GM19240 (cell line): ENCODE measurements around the gene CHRNG.

Experiments
- DNase-seq: peaks from one replicate; pipeline ENCODE4 v3.0.0; 2011; ENCODE audit warnings: low spot score; ENCODE audit not compliant: insufficient read length

CHRNG gene

DNA sequence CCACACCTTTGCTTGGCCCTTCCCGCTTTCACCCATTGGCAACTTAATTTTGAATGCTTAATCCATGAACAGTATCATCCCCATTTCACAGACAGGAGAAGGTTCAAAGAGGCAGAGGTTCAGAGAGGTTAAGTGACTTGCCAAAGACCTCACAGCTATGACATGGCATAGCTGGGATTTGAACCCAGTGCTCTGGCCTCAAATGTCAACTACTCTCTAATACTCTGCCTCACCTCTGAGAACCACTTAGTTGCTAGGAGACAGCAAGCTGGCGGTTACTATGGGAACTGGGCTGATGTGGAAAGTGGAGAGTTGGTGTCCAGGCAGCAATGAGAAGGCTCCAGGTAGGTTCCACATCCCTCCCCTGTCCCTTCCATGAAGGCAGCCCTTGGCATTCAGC lies 35.1 kb upstream of the CHRNG start:
- no peak for DNase-seq

DNA sequence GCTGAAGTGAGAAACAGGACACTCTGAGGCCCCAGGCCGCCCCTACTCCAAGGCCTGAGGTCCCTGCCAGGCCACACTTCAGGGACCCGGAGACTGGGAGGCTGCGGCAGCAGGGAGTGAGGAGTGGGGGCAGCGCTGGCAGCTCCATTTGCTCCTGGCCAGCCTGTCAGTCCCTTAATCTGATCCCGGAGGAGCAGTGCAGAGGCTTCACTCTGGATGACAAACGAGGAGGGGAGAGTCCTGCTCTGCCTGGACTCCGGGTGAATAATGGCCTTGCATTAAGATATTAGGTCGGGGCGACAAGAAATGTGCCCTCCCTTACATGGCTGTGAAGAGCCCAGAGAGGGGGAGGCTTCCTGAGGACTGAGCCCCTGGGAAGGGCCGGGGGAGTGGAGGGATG lies 33.6 kb upstream of the CHRNG start:
- DNase-seq, result no peak

DNA sequence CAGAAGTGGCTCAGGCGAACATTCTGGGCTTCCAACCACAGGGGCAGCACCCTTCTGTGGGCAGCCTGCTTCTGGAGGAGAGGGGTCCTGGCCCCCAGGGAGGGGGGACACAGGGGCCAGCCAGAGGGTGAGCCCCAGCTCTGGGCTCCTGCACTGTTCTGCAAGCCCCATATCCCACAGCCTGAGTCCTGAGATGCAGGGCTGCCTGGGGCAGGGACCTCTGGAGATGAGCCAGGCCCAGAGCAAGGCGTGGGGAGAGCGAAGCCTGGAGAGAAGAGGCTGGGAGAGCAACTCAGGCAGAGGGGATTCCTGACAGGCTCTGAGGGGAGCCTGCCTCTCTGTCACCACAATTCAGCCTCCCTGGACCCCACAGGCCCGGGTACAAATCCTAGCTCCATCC lies 32.8 kb upstream of the CHRNG start:
- no peak for DNase-seq

DNA sequence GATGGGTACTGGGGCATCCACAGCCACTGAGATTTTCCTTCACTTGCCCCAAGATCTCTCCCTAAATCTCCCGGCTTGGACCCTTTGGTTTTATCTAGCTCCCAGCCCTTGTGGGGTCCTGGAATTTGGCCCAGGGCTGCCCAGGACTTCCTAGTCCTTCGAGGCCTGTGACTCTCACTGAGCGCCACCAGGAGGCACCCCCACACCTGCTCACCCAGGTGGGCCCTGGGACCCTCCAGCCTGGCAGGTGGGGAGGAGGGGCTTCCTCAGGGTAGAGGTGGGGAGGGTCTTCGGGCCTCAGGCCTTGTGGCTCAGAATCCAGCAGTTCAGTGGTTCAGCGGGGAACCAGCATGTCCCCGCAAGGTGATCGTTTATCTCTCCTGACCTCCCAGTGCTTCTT lies 31.2 kb upstream of the CHRNG start:
- no peak for DNase-seq

DNA sequence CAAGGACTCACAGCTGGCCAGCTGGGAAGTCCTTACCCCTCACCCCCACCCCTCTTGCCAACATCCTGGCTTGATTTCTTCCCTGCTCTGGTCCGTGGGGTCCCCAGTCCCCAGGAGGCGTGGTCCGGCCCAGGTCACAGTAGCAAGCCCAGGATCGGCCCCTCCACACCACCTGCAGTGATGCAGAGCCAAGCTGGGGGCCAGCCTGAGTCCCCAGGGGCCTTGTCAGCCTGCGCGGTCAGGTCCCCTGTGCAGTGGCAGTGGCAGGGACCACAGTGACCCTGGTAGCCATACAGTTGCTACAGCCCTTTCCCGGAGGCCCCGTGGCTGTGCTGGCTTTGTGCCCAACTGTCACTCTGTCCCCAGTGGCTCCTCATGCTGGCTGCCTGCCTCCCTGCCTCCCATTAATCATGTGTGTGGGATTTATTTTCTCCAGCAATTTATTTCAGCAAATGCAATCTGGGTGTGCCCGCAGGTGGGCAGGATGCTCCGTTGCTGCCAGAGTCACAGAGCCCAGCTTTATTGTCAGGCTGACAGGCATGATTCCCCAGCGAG lies 28.1 kb upstream of the CHRNG start:
- DNase-seq, result no peak

DNA sequence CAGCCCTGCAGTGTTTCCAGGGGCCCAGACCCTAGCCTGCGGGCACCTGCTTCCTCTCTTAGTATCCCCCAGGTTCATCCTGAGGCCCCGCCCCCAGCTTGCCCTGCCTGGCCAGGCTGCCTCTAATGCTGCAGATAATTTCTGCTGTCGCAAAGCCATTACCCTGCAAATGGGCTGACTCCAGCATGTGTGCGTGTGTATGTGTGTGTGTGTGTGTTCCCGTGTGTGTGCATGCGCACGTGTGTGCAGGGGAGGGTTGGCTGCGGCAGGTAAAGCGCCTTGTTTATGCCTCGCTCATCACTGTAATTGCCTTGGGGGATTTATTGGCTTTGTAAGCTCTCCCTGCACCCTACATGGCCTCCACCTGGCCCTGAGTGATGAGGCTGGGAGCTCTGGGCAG lies 26.9 kb upstream of the CHRNG start:
- DNase-seq, result no peak

DNA sequence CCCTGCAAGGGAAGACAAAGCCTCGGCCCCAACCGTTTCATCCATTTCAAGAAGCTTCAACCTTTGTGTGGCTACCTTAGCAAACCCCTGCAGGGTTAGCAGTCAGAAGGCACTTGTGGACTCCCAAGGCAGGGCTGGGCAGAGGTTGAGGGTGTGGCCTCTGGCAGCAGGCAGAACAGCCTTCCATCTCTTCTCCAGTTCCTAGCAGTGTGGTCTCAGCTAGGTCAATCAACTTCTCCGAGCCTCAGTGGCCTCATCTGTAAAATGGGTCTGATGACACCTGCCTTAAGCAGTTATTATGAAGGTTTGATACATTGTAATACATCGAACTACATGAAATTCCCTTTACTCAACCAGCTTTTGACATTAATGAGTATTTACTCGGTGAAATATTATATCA lies 26.1 kb upstream of the CHRNG start:
- DNase-seq, result no peak

DNA sequence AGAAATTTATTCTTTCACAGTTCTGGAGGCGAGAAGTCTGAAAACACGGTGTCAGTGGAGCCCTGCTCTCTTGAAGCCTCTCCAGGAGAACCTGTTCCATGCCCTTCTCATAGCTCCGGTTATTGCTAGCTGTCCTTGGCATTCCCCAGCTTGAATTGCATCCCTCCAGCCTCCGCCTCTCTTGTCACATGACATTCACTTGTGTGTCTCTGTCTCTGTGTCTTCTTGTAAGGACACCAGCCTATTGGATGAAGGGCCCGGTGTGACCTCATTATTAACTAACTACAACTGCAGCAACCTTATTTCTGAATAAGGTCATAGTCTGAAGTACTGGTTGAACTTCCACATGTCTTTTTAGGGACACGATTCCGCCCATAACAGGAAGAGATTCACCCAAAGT lies 23.9 kb upstream of the CHRNG start:
- no peak for DNase-seq

DNA sequence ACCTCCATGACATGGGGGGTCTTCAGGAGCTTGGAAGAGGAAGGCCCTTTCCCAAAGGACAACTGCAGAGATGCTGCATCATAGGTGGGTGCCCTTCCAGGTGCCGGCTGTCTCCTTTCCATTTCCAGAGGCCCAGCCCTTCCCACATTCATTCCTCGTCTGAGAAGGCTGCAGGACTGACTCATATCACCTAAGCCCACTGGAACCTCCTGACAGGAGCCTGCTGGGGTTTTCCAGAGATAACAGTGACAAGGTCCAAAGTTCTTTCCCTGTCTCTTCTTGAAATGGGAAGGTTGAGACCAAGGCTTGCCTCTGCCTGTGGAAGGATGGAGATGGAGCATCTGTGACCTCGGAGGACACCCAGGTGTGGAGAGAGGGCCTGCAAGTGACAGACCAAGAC lies 22.9 kb upstream of the CHRNG start:
- no peak for DNase-seq

DNA sequence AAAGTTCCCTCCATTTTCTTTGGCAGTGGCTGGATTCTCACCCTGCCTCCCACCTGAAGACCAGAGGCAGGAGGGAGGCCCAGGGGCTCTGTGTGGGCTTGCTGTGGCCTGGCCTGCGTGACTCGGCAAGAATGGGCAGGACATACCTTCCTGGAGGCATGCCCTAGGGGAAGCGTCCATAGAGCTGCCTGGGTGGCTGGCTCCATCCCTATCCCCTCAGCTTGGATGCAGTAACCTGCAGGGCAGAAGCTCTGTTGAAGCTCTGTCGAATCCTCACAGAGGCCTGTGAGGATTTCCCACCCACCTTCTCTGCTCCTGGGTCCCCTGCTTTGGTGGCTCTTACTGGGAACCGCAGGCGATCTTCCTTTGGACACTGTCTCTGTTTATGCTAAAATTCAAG lies 20.6 kb upstream of the CHRNG start:
- no peak for DNase-seq

DNA sequence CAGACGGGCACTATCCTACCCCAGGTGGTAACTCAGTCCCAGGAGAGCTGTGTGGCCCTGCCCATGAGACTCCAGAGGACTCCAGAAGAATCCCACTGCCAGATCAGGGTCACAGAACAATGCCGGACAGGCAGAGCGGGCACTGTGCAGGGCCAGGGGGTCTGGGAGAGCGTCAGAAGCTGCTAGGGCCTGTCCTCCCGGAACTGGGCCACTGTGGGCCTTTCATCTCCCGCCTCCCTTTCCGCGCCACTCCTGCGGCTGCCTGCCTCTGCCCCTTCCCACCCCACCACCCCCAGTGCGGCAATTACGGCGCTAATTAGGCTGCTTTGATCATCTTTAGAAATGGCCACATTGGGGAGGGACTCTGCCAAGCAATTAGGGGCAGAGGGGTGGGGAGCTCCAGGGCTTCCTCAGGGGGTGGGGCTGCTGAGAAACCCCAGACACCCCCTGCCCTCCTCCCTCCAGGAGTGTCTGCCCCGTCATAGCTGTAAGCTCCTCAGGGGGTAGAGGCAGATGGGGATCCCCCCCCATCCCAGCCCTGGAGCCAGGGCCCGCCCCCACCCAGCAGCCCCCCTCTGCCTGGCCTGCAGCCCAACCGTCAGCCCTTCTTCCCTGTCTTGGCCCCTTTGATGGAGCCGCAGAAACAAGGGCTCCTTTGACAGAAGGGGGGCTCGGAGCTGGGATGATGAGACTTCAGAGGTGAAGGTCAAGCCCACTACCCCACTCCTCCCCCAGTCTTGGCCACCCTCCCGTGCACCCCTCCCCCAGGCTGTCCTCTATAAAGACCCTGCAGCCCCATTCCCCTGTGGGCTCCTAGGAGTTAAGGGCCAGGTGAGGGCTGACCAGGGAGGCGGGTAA lies 19.7 kb upstream of the CHRNG start, which contains the start of gene PRSS56:
Gene PRSS56, plus strand, starts transcription at position 808 of the 858 bp plus-strand sequence. CDS start 211 bp downstream, outside the sequence.
- DNase-seq, result no peak

DNA sequence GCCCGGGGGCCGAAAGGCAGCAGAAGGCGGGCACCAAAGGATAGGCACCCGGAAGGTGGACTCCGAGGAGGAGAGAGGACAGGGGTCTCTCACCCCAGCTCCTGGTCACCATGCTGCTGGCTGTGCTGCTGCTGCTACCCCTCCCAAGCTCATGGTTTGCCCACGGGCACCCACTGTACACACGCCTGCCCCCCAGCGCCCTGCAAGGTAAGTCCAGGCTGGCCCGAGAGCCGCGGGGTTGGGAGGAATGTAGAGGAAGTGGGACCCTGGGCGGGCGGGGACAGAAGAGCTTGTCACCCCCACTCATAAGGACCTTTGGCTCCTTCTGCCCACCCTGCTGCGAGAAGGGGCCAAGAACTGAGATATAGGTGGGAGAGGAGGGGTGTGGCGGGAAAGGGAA lies 19.0 kb upstream of the CHRNG start:
- DNase-seq, result no peak

DNA sequence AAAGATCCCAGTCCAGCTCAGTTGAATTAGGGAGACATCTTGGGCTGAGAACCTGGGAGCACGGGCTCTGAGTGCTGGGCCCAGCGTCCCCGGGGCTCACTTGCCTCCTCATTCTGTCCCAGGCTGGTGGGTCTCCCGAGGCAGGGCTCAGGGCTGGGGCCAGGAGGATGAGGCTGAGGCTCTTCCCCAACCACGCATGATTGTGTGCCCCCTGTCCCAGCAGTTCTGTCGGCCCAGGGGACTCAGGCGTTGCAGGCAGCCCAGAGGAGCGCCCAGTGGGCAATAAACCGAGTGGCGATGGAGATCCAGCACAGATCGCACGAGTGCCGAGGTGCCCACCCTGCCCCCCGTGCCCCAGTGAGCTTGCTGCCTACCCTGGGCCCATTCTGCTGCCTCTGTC lies 18.4 kb upstream of the CHRNG start:
- no peak for DNase-seq

DNA sequence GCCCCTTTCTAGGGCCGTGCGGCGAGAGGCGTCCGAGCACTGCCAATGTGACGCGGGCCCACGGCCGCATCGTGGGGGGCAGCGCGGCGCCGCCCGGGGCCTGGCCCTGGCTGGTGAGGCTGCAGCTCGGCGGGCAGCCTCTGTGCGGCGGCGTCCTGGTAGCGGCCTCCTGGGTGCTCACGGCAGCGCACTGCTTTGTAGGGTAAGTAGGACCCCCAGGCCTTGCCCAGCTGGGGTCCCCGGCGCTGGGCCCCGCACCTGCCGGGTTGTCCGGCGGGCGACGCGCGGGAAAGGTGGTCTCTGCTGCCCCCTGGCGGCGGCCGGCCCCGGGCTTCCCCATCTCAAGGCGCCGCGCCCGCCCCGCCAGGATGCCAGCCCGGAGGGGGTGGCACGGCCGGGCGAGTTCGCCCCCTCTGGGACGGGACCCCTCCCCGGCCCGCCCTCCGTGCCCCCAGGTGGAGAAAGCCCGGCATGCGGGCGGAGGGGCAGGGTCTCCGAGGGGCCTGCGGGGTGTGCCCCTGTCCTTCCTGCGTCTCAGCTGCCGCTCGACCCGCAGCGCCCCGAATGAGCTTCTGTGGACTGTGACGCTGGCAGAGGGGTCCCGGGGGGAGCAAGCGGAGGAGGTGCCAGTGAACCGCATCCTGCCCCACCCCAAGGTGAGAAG lies 17.4 kb upstream of the CHRNG start:
- DNase-seq, result peak; percentile 61

DNA sequence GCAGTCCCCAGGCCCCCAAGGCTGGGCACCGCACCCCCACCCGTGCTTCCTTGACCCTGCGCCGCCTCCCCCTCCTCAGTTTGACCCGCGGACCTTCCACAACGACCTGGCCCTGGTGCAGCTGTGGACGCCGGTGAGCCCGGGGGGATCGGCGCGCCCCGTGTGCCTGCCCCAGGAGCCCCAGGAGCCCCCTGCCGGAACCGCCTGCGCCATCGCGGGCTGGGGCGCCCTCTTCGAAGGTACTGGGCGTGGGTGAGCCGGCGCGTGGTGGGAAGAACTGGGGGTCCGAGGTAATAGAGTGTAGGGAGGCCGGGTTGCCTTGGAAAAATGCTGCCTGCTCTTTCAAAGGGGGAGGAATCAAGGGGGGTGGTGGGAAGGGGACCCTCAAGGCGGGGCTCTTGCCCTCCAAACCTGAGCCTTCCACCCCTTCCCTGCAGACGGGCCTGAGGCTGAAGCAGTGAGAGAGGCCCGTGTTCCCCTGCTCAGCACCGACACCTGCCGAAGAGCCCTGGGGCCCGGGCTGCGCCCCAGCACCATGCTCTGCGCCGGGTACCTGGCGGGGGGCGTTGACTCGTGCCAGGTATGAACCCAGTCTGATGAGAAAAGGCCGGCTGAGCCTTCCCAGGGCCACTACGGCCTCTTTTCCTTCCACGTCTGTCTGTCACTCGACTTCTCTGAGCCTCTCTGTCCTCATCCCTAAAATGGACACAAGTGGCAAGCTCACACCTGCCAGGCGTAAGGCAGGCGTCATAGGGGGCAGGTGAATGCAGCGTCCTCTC lies 16.7 kb upstream of the CHRNG start:
- no peak for DNase-seq

DNA sequence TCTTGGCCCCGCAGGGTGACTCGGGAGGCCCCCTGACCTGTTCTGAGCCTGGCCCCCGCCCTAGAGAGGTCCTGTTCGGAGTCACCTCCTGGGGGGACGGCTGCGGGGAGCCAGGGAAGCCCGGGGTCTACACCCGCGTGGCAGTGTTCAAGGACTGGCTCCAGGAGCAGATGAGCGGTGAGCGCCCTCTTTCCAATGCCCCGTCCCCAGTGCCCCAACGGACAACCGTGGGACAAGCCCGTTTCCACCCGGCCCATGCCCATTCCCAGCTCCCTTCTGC lies 16.1 kb upstream of the CHRNG start:
- no peak for DNase-seq

DNA sequence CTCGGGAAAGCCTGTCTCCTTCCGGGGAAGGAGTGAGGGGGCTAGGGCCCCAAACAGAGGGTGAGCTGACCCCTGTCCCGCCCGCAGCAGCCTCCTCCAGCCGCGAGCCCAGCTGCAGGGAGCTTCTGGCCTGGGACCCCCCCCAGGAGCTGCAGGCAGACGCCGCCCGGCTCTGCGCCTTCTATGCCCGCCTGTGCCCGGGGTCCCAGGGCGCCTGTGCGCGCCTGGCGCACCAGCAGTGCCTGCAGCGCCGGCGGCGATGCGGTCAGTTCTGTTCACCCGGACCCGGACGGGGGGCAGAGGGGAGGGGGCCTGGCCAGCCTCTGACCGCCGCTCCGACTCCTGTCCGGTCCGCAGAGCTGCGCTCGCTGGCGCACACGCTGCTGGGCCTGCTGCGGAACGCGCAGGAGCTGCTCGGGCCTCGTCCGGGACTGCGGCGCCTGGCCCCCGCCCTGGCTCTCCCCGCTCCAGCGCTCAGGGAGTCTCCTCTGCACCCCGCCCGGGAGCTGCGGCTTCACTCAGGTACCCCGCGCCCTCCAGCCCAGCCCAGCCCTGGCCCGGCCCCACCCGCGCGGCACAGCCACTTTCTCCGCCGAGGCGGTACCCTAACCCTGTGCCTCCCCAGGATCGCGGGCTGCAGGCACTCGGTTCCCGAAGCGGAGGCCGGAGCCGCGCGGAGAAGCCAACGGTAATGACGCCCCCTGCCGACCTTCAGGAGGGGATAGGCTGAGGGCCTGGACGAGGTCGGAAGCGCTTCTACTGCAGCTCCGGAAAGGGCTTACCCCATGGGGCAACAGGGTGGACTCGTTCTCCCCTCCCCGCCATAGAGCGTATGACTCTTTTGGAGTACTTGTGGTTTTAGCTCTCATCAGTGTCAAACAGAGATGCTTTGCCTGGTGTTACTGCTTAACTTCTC lies 15.6 kb upstream of the CHRNG start:
- no peak for DNase-seq

DNA sequence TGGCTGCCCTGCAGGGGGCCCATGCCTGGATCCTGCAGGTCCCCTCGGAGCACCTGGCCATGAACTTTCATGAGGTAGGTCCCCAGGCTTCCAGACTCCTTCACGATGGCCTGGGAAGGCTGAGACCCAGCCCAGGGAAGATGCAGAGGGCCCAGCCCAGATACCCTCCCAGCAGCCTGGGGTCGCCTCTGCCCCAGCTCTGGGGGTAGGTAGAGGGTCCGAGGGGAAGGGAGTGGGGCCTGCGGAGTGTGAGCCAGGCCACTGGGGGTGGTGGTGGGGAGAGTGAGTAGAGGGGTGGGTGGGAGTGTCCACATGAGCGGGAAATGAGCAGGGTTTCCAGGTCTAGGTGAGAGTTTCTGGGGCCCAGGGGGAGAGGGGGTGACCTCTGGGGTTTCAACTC lies 14.7 kb upstream of the CHRNG start:
- DNase-seq, result no peak

DNA sequence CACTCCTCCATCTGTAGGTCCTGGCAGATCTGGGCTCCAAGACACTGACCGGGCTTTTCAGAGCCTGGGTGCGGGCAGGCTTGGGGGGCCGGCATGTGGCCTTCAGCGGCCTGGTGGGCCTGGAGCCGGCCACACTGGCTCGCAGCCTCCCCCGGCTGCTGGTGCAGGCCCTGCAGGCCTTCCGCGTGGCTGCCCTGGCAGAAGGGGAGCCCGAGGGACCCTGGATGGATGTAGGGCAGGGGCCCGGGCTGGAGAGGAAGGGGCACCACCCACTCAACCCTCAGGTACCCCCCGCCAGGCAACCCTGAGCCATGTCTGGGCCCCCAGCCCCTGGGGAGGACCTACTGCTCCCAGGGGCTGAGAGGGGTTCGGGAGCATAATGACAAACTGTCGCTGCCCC lies 14.3 kb upstream of the CHRNG start:
- no peak for DNase-seq

DNA sequence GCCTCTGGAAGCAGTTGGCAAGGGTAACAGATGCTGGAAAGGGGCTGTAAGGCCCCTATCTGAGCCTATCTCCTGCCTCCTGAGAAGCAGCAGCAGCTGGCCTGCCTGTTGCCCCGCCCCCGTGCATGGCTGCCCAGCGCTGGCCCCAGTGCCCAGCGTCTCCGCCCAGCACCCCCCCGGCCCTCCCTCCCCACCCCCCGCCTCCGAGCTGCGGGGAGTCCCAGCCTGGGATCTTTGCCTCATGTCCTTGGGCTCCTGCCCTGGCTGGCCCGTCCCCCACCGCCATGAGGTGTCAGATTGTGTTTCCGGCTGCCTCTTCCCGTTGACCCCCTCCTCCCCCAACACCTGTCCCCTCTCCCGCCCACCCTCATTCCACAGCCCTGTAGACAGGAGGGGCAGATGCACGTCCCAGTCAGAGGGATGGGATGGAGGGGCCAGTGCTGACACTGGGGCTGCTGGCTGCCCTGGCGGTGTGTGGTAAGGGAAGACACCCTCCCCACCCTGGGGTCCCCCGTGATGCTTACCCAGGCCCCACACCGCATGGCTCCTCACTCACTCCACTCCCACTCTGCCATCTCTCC lies 13.6 kb upstream of the CHRNG start, which contains the start of gene CHRND:
Gene CHRND, plus strand, starts transcription at position 370 of the 581 bp plus-strand sequence. Its CDS starts 56 bp downstream, at position 426.
- DNase-seq, result no peak
